Fibroblast of the aortic adventitia (primary cell): ENCODE data around the gene SH2D3A. TPM values are rescaled to one million over a fixed set of nuclear protein-coding genes. Genes with fewer than 3 reads are reported as not detected.

ENCODE experiments used
- DNase-seq: peaks from one replicate; pipeline ENCODE4 v3.0.0-alpha.2; 2010; ENCODE audit warnings: low read depth
- H3K4me3 ChIP-seq: 2 replicates; pipeline ENCODE4 v1.5.1; 2011; ENCODE audit warnings: low read depth, mild to moderate bottlenecking, control low read depth, low read length, moderate library complexity
- CTCF ChIP-seq: IDR thresholded peaks from 2 replicates; pipeline ENCODE4 v1.5.1; 2011; ENCODE audit warnings: mild to moderate bottlenecking, low read length, control low read depth, inconsistent platforms; ENCODE audit not compliant: insufficient read depth
- total RNA-seq: library from RNA; depleted of rRNA; stranded (reverse); fragments of >200 nt; gene quantifications from 2 replicates; pipeline ENCODE4 v1.2.3, GENCODE V29; 2012; ENCODE audit warnings: low replicate concordance

Gene SH2D3A
- total RNA-seq, 1 donor, result not detected

- H3K4me3 ChIP-seq, result no peak overlapping the region
- TF ChIP-seq CTCF, result no peak
- DNase-seq, result peak; percentile 27
These were observed 43.5 kb downstream of the SH2D3A start for GRCh38 chr19:6723738-6724137.

GRCh38 chr19:6723108-6723618 lies 44.1 kb downstream of the SH2D3A start:
- peak; percentile 76 for DNase-seq
- TF ChIP-seq CTCF, result no peak
- H3K4me3 ChIP-seq, result no peak overlapping the region

GRCh38 chr19:6721773-6722172 lies 45.5 kb downstream of the SH2D3A start:
- DNase-seq, result no peak
- H3K4me3 ChIP-seq, result no peak overlapping the region
- TF ChIP-seq CTCF, result no peak

- no peak overlapping the region for H3K4me3 ChIP-seq
- TF ChIP-seq CTCF, result no peak
- DNase-seq, result no peak
These were observed 46.1 kb downstream of the SH2D3A start for GRCh38 chr19:6721138-6721474.

- peak within 1 kb of the TSS; percentile 70 for H3K4me3 ChIP-seq
- peak; percentile 92 for DNase-seq
These were observed 46.7 kb downstream of the SH2D3A start, which contains the start of gene C3 for GRCh38 chr19:6720369-6721137. C3 (minus strand) TSS chr19:6720650; CDS start chr19:6720589, 61 bp downstream.

GRCh38 chr19:6719992-6720368 lies 47.3 kb downstream of the SH2D3A start:
- peak overlapping the region; percentile 70 for H3K4me3 ChIP-seq
- TF ChIP-seq CTCF, result no peak
- no peak for DNase-seq

More at GRCh38 chr19:6720369-6721137, 46.7 kb downstream of the SH2D3A start, which contains the start of gene C3:
- no peak for TF ChIP-seq CTCF
